Left lobe of liver (tissue), 2 donors: ENCODE data around the gene ENOPH1. TPM values are rescaled to one million over a fixed set of nuclear protein-coding genes. Genes with fewer than 3 reads are reported as not detected.
A peak's percentile ranks its signal among the peaks of the same experiment; 100 is the strongest.
"Not testable (repeated sequence)": the region's sequence is repeated elsewhere in the genome, so short reads cannot be mapped to it uniquely, and the experiment has no call there.

Experiments
- ATAC-seq: fragments of 200-7000 bp; cut with Tn5 transposase; one replicate; pipeline ENCODE4 v1.9.1; 2020; ENCODE audit warnings: mild to moderate bottlenecking, moderate library complexity
- DNase-seq: peaks from one replicate; pipeline ENCODE4 v3.0.0-alpha.2; 2020; ENCODE audit warnings: low spot score
- total RNA-seq: library from RNA; stranded (reverse); gene quantifications from one replicate; pipeline ENCODE4 v1.2.1, GENCODE V29; 2021
- donor health status: DM: no; HTN: no; CAD: no; lungs with moderate emphysema.
- donor health status: DM: no; HTN: yes; CAD: no.

ENOPH1 gene
- total RNA-seq, 1 donor from 2014 or later: 7.8 TPM

GRCh38 chr4:82467471-82467870 is 37.1 kb downstream of the ENOPH1 start:
- ATAC-seq (no peak), DNase-seq (no peak)

- ATAC-seq (peak; percentile 50), DNase-seq (no peak)
Measured at GRCh38 chr4:82469791-82470345, 39.5 kb downstream of the ENOPH1 start.

- not testable (repeated sequence) for ATAC-seq, DNase-seq
Measured at GRCh38 chr4:82473080-82473479, 42.7 kb downstream of the ENOPH1 start.

GRCh38 chr4:82473621-82474164 is 43.3 kb downstream of the ENOPH1 start:
- no peak for ATAC-seq
- no peak for DNase-seq

GRCh38 chr4:82475931-82476330 is 45.5 kb downstream of the ENOPH1 start:
- DNase-seq, ATAC-seq: not testable (repeated sequence)

GRCh38 chr4:82477469-82477868 is 47.1 kb downstream of the ENOPH1 start:
- not testable (repeated sequence) for ATAC-seq
- peak; percentile 69 for DNase-seq

GRCh38 chr4:82479562-82479961 is 49.2 kb downstream of the ENOPH1 start:
- ATAC-seq (no peak), DNase-seq (no peak)

GRCh38 chr4:82480771-82481505 is 50.5 kb downstream of the ENOPH1 start:
- ATAC-seq (no peak), DNase-seq (no peak)

- no peak for ATAC-seq
Measured at GRCh38 chr4:82481506-82481840, 51.1 kb downstream of the ENOPH1 start.

GRCh38 chr4:82482387-82482786 is 52.0 kb downstream of the ENOPH1 start:
- DNase-seq: no peak
- peak; percentile 68 for ATAC-seq

More at GRCh38 chr4:82481506-82481840, 51.1 kb downstream of the ENOPH1 start:
- DNase-seq: no peak

- DNase-seq (no peak), ATAC-seq (no peak)
Measured at GRCh38 chr4:82484996-82485783, 54.8 kb downstream of the ENOPH1 start.

GRCh38 chr4:82489076-82489475 is 58.7 kb downstream of the ENOPH1 start:
- ATAC-seq (no peak), DNase-seq (no peak)

GRCh38 chr4:82489987-82490386 is 59.6 kb downstream of the ENOPH1 start:
- no peak for DNase-seq
- ATAC-seq: no peak

GRCh38 chr4:82491251-82491960 is 61.0 kb downstream of the ENOPH1 start:
- ATAC-seq: peak; percentile 85

GRCh38 chr4:82493721-82494425 is 63.5 kb downstream of the ENOPH1 start:
- no peak for ATAC-seq
- no peak for DNase-seq

More at GRCh38 chr4:82491251-82491960, 61.0 kb downstream of the ENOPH1 start:
- DNase-seq: no peak

GRCh38 chr4:82495666-82496065 is 65.3 kb downstream of the ENOPH1 start:
- no peak for ATAC-seq

GRCh38 chr4:82496349-82496748 is 66.0 kb downstream of the ENOPH1 start:
- DNase-seq (no peak), ATAC-seq (no peak)

More at GRCh38 chr4:82495666-82496065, 65.3 kb downstream of the ENOPH1 start:
- DNase-seq: no peak

GRCh38 chr4:82499738-82500434 is 69.5 kb downstream of the ENOPH1 start:
- DNase-seq (no peak), ATAC-seq (no peak)

GRCh38 chr4:82500435-82501153 is 70.2 kb downstream of the ENOPH1 start:
- DNase-seq (no peak), ATAC-seq (no peak)
